VCaP (cell line): ENCODE data around the gene ABL1.

Source experiments
- H3K27ac ChIP-seq: fragments of 450-650 bp; 2 replicates; pipeline ENCODE4 v1.5.1; 2017
- TF ChIP-seq, protein P1 (sequence below): fragments of 450-650 bp; conservative IDR thresholded peaks from 2 replicates; pipeline ENCODE4 v1.5.1; 2017; ENCODE audit warnings: mild to moderate bottlenecking, moderate library complexity

The ABL1 gene

DNA sequence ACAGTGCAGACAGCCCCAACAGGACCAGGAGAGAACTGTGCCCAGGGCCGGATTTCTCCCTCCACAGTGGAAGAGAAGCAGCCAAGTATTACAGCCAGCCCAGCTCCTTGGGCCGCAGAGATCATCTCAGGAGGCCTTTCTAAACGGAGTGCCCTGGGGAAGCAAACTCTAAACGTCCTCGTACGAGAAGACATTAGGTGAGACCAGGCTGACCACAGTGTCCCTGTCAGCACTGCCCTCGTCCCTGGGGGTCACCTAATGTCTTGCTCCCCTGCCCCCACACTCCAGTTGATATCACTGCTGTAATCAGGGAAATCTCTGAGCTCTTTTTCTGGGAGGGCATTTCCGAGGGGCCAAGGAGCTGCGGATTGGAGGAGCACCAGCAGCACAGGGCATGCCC lies 55.1 kb downstream of the ABL1 start:
- TF ChIP-seq, protein P1, sequence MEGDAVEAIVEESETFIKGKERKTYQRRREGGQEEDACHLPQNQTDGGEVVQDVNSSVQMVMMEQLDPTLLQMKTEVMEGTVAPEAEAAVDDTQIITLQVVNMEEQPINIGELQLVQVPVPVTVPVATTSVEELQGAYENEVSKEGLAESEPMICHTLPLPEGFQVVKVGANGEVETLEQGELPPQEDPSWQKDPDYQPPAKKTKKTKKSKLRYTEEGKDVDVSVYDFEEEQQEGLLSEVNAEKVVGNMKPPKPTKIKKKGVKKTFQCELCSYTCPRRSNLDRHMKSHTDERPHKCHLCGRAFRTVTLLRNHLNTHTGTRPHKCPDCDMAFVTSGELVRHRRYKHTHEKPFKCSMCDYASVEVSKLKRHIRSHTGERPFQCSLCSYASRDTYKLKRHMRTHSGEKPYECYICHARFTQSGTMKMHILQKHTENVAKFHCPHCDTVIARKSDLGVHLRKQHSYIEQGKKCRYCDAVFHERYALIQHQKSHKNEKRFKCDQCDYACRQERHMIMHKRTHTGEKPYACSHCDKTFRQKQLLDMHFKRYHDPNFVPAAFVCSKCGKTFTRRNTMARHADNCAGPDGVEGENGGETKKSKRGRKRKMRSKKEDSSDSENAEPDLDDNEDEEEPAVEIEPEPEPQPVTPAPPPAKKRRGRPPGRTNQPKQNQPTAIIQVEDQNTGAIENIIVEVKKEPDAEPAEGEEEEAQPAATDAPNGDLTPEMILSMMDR: no peak

DNA sequence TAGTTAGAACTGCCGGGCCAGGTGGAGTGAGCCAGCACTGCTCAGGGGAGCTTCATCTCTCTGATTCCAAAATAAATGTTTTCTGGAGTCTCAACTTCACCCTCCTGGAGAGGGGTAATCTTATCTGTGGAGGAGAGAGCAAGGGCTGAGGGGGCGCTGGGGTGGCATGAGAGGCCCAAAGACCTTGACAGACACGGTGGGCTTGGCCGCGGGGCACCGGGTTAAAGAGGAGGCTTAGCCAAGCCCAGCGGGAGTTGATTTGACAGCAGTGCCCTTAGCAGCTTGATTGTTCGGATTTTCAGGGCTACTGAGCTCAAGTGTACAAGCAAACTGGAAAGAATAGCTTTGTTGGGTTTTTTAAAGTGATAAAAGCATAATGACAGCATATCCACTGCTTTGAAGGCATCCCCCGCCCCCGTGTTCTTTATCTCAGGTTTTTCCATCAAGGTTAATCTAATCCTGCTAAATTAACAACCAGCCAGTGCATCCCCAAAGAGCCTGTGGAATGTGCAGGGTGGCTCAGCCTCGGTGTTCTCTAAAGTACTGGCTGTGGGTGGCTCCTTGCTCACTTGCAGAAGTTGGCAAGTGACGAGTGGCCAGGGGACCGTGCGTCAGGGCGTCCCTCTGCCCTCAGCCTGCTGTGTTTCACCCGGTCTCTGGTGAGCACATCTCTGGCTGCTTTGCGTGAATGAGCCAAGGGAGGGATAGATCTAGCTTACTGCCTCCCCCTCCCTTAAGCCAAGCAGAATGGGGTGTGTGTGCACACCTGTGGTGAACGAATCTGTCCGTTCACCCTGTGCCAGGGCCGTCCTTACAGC lies 56.0 kb downstream of the ABL1 start:
- TF ChIP-seq, protein P1: no peak
- H3K27ac ChIP-seq: no peak overlapping the region

More for the DNA sequence above, 55.1 kb downstream of the ABL1 start:
- H3K27ac ChIP-seq: no peak overlapping the region

GRCh38 chr9:130891688-130892476 lies 56.8 kb downstream of the ABL1 start:
- peak overlapping the region; percentile 91 for H3K27ac ChIP-seq
- TF ChIP-seq, protein P1: no peak

GRCh38 chr9:130892477-130893304 lies 57.6 kb downstream of the ABL1 start:
- TF ChIP-seq, protein P1: no peak
- peak overlapping the region; percentile 91 for H3K27ac ChIP-seq

GRCh38 chr9:130893341-130894101 lies 58.5 kb downstream of the ABL1 start:
- peak overlapping the region; percentile 91 for H3K27ac ChIP-seq
- TF ChIP-seq, protein P1: peak; percentile 88

GRCh38 chr9:130894546-130894945 lies 59.5 kb downstream of the ABL1 start:
- TF ChIP-seq, protein P1: no peak
- peak overlapping the region; percentile 91 for H3K27ac ChIP-seq
